ENCODE results near the gene MAGIX.
A peak's percentile ranks its signal among the peaks of the same experiment; 100 is the strongest.
"Not testable (repeated sequence)": the region's sequence is repeated elsewhere in the genome, so short reads cannot be mapped to it uniquely, and the experiment has no call there.

The MAGIX gene

DNA sequence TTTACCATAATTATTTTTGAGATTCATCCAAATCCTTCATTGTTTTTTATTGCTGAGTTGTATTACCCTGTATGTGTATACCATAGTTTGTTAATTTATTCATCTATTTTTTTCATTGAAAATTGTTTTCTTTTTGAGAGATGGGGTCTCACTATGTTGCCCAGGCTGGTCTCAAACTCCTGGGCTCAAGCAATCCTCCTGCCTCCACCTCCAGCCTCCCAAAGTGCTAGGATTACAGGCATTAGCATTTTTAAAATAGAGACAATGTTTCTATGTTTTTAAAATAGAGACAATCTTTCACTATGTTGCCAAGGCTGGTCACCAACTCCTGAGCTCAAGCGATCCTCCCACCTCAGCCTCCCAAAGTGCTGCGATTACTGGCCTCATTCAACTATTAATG is 1.6 kb upstream of the MAGIX start:
- no peak for DNase-seq (ENCODE audit: low read depth in 2 of 2)

DNA sequence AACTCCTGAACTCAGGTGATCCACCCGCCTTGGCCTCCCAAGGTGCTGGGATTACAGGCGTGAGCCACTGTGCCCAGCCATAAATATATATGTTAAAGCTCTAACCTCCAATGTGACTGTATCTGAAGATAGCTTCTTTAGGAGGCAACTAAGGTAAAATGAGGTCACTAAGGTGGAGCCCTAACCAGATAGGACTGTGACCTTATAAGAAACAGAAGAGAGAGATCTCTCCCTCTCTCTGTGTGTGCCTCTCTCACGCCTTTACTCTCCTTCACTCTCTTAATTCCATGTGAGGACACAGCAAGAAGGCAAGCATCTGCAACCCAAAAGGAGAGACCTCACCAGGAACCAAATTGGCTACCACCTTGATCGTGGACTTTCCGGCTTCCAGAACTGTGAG is 926 bp upstream of the MAGIX start:
- no peak for DNase-seq (ENCODE audit: low read depth in 2 of 2)

DNA sequence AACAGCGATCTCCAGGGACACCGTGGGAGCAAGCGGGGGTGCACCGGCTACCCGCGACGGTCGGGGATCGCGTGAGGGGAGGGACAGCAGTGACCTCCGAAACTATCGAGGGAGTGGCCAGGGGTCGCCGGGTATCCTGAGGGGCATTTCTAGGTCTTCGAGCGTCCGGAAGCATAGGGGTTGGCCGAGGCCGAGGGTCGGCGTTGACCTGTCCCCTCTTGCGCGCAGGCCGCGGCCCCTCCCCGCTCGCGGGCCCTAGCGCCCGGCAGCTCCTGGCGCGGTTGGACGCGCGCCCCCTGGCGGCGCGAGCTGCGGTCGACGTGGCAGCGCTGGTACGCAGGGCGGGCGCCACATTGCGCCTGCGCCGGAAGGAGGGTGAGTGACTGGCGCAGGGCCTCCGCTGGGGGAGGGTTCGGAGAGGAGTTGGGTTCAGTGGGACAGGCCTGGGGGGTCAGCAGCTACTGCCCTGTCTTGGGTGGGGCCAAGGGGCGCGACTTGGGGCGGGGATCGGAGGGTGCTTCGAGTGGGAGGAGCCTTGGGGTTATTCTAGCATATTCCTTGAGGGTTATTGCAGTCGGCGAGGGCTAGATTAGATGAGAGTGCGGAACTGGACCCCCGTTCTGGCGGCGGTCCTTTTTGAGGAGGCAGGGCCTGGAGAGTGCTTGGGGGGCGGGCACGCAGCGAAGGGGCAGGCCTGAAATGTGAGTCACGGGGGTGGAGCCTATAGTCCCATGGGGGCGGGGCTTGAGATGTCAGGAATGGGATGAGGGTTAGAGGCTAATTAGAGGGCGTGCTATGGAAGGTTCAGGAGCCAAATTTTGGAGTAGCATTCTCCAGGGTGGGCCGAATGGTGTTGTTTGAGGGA is 1.2 kb downstream of the MAGIX start:
- peak; percentile 67 to 68 for DNase-seq (ENCODE audit: low read depth in 2 of 2)

DNA sequence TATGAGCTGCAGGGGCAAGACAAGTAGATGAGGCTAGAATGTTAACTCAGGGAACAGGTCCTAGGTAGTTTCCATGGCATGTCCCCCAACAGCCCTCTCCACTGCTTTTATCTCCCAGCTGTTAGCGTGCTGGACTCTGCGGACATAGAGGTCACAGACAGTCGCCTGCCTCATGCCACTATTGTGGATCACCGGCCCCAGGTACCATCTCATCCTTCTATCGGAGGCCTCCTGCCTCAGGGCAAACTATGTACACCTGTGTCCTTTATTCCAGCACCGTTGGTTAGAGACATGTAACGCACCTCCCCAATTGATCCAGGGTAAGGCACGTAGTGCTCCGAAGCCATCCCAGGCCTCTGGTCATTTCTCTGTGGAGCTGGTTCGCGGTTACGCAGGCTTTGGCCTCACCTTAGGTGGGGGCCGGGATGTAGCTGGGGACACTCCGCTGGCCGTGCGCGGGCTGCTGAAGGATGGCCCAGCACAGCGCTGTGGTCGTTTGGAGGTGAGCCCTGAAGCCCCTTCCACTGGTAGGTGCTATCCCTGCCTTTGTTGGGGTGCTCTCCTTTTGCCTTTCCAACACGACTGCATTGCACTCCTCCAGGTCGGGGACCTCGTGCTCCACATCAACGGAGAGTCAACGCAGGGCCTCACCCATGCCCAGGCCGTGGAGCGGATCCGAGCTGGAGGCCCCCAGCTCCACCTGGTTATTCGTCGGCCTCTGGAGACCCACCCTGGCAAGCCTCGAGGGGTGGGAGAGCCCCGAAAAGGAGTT is 2.2 kb downstream of the MAGIX start:
- no peak for DNase-seq (ENCODE audit: low read depth in 2 of 2)

DNA sequence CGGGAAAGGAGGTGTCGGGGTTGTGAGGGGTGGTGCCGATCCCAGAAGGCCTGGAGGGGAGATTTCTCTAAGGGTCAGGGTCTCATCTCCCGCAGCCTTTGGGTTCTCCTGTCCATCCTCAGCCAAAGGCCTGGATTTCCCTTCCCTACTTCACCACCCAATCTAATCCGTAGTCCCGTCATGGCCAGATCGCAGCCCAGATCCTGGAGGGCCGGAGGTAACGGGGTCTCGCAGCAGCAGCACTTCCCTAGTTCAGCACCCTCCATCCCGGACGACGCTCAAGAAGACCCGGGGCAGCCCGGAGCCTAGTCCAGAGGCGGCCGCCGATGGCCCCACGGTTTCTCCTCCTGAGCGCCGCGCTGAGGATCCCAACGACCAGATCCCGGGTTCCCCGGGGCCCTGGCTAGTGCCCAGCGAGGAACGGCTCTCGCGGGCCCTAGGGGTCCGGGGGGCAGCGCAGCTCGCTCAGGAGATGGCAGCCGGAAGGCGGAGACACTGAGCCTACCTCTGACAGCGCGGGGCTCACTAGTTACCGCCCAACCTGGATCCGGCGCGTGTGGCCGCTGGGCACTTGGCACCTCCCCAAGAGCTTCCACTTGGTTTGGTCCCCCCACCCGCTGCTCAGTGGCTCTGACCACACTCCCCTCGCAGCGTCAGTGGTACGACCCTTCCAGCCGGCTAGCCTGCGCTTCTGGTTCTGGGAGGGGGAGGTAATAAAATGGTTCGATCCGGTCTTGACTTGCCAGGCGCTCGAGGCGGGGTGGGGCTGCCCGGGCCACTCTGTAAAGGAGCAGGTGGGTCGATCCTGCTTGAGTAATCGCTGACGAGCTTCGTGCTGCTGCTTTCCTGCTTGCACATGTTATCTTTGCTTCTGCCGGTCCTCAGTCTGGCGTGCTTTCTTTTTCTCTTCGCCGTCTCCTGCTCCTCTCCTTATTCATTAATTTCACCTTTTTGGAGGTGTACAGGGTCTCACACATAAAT is 3.6 kb downstream of the MAGIX start:
- peak; percentile 59 to 62 for DNase-seq (ENCODE audit: low read depth in 2 of 2)

DNA sequence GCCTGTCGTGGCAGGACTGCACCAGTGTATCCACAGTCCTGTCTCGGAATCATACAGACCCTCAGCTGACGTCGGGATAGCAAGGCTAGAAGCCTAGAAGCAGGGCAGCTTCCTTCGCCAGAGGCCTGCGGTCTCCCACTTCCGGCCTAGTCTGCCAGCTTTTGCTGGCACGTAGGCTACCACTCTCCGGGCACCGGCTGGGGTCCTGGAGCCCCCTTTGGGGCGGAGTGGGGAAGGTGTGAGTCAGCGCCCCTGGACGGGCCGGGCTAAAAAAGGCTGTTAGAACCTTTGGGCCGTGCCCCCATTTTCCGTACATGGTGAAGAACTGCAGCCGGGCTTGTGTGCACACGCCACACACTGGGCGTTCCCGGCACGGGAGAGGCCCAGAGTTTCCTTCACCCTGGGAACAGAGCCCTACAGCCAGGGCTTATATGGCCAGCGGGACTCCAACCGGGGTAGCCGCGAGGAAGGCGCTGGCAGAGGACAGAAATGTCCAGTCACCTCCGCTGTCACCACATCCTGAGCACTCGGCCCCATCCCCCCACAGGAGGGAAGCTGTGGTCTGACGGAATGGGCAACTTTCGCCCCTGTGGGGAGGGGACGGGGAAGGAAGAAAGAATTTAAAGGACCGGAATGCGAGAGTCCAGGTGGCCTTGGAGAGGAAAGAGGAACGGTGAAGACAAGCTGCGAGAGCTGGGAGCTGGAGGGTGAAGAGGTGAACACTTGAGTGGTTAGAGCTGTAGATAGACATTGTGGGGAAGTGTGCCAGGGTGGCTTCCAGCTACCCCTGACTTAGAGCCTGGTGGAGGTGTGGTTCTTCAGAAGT is 4.6 kb downstream of the MAGIX start:
- peak; percentile 54 to 58 for DNase-seq (ENCODE audit: low read depth in 2 of 2)

DNA sequence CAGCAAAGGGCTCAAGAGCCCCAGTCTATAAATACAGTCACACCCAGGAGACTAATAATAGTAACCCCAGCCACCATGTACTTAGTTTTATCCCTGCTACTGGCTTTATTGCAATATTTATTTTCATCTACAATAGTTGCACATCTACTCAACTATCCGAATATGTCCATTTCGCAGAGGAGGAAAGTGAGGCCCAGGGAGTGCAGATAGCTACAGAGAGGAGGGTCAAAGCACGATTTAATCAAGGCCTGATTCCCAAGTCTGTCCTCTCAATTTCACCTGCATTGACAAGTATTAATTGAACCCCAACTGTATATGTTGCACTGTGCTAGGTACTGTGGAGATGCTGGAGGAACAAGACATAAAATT is 5.2 kb downstream of the MAGIX start:
- no peak for DNase-seq (ENCODE audit: low read depth in 2 of 2)

DNA sequence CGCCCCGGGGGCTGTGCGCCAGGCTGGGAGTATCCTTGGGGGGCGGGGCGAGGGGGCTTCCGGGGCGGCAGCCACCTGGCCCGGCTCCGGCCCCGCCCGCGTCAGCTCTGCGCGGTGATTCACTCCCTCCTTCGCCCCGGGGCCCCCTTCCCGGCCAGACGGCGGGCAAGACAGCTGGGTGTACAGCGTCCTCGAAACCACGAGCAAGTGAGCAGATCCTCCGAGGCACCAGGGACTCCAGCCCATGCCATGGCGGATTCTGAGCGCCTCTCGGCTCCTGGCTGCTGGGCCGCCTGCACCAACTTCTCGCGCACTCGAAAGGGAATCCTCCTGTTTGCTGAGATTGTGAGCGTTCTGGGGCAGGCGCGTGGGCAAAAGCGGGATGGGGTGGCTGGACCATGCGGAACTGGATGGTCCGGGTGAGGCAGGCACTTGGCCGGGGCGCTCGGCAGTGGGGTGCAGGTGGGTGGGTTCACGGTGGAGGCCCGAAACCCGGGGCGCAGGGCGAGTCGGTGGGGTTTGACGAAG is 9.3 kb downstream of the MAGIX start, which contains the start of gene PLP2:
PLP2 (plus strand) TSS at position 147 of the 528 bp plus-strand sequence; CDS start at position 250, 103 bp downstream.
- peak; percentile 68 to 71 for DNase-seq (ENCODE audit: low read depth in 2 of 2)

DNA sequence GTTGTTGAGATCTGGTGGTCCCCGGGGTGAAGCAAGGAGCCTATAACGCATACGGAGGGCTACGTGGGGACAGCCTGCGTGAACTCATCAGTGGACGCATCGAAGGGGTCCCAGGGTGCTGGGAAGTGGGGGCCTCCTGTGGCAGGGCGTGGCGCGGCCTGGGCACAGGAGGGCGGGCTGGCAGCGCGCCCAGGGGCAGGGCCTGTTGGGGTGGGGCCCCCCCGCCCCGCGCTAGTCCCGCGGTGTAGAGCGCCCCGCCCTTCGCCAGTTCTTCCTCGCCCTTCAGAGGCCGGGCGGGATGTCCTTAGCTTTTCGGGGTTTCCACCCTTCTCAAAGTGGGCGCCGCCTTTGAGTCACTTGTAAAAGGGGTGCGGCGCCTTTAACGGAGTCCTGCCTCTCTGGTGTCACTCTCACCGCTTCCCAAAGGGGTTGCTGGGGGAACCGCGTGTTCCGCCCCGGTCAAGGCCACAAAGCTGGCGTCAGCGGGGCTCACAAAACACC is 9.8 kb downstream of the MAGIX start:
- peak; percentile 58 to 62 for DNase-seq (ENCODE audit: low read depth in 2 of 2)

DNA sequence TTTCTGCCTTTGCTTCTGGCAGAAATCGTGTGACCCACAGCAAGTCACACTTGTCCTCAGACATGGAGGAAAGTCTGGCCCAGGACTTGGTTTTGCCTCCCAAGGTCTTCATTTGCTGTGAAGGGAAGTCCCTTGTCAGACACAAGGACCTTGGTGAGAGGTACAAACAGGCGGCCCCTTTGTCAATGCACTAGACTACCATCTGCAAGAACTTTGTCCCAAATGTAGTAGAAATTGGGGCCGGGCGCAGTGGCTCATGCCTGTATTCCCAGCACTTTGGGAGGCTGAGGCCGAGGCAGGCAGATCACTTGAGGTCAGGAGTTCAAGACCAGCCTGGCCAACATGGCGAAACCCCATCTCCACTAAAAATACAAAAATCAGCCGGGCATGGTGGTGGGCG is 11.0 kb downstream of the MAGIX start:
- DNase-seq (ENCODE audit: low read depth in 2 of 2): not testable (repeated sequence)

DNA sequence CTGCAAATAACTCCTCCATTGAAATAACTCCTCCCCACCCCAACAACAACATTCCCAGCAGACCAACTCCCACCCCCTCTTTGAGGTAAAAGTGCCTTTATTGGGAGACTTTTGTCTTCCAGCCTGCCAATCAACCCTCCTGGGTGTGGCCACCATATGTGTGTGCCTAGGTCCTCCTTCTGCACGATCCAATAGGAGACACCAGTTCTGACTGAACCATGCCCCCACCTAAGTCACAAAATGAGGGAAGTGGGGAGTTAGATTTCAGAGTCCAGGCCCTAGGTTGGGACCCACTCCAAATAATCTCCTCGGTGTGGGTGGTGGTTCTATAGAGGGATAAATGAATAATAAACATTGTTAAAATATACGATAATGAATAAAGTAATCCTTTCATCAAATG is 12.2 kb downstream of the MAGIX start:
- DNase-seq (ENCODE audit: low read depth in 2 of 2): no peak

DNA sequence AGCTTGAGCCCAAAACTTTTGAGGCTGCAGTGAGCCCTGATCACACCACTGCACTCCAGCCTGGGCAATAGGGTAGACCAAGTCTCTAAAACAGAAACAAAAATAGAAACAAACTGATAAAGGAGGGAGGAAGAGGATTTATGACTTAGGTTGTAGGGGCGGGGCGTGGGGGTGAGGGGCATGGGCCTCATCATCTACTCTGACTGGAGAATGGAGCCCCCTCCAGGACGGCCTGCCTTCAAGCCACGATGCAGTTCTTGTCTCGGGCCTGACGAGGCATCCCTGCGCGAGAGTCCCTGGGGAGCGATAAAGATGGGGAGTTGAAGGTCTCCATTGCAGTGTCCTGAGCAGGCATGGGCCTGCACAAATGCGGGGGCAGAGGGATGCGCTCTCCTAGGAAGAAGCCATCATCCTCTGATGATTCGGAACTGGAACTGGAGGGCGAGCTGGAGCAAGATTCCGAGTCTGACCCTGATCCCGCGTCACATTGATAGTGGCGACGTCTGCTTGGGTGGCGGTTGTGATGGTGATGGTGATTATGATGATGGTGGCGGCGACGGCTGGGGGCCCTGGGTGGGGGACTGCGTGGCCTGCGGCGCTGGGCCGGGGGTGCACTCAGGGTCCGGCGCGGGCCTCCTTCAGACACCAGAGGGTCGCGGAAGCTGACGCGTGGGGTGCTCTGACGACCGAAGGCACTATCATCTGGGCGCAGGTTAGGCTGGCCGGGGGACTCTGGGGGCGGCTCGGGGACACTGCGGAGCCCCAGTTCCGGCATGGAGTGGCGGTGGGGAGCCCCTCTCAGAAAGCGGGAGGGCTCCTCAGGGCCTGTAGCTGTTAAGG is 13.1 kb downstream of the MAGIX start:
- no peak for DNase-seq (ENCODE audit: low read depth in 2 of 2)

DNA sequence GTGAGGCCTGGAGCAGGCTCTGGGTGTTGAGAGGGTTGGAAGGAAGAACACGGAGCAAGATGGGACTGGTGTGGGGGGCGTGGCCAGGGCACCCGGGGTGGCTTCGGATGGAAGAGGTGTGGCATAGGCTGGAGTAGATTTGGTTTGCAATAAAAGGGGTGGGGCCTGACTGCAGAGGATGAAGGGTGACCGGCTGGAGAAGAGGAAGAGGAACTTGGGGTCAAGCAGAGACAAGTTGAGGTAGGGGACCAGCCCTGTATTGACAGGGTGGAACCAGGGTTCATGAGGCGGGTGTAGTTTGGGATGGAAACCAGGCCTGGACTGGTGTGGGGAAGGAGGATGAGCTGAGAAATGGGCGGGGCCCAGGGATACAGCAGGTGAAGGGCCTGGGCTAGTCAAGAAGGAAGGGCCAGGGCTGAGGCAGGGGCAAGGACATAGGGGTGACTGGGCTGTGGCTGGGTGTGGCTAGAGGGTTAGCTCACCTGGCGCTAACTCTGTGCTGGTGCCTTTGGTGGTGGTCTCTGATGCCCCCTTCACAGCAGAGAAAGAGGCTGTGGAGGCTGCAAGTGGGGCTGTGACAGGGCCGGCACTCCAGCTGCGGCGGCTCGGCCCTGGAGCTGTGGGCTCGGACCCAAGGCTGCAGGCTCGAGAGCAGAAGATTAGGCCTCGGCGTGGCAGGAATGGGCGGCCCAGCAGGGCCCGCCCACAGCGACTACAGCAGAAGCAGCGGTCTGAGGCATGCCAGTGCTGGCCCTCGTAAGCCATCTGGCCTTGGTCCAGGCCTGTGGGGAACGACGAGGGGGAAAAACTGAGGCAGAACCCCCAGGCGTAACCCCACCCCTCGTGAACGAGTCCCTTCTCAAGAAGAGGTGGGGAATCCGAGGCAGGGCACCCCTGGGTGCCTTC is 14.1 kb downstream of the MAGIX start:
- DNase-seq (ENCODE audit: low read depth in 2 of 2): no peak

DNA sequence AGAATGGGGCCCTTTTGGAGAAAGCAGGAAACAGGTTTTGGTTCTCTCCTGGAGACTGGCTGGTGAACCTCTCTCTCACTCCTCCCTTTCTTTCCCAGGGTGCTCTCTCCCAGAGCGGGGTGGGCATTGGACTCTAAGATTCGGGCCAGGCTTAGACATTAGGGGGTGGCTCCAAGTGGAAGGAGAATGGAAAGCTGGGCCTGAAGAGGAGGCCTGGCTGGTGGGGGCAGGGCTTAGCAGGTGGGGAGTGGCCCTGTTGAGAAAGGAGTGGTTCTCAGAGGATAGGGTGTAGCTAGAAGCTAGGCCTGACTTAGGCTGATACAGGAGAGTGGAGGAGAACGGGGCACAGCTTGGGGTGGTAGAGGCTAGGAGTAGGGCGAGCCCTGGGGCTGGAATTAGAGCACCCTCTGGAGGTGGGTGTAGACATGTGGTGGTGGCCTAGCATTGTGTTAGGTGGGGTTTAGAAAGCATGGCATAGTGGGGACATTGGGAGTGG is 14.8 kb downstream of the MAGIX start:
- DNase-seq (ENCODE audit: low read depth in 2 of 2): no peak

DNA sequence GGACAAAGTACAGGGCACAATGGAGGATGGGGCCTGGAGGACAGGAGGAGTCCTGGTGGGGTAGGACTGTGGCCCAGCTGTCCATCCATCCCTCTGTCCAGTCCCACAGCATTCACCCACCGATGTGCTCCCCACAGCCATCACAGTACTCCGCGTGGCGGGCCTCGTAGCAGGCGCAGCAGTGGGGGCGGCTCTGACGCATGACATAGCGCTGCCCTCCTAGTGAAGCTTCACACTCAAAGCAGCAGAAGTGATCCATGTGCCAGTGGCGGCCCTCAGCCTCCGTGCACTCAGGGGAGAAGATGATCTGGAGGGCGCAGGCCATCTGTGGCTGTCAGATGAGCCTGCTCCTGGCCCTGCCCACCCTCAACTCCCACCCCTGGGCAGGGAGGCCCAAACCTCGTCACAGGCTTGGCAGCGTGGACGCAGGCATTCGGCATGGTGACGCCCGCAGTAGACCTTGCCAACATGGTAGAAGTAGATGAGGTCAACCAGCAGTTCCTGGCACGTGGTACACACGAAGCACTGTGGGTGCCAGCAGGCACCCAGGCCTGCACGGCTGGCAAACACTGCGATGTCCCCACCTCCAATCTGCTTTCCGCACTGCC is 15.4 kb downstream of the MAGIX start:
- DNase-seq (ENCODE audit: low read depth in 2 of 2): no peak

DNA sequence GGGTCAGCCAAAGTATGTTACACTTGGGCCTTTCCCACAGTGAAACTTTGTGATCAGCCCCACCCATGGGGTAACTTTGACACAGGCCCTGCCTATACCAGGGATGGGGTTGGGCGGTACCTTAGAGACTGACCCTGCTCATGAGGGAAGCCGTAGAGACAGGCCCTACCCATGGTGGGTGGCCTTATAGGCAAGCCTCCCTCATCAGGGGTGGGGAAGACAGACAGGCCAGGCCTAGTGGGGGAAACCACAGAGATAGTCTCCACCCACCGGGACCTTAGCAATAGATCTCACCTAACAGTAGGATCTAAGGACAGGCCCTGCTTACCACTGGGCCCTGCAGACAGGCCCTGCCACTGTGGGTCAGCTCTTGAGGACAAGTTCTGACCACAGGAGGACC is 16.0 kb downstream of the MAGIX start:
- no peak for DNase-seq (ENCODE audit: low read depth in 2 of 2)

DNA sequence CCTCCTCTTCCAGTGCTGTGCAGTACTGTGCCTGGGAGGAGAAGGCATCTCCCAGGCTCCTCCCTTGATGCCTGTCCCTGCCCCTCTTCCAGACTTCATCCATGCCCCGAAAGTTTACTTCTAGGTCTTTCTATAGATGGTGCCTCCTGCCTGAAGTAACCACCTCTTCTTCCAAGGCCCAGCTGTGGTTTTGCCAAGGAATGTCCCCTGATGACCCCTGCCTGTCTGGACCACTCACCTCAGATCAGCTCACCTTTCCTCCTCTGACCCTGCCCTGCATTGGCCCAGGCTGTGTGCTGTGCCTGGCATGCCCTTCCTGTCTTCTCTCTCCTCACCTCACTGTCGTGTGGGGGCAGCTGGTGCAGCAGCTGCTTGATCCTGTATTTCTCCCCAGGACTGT is 16.8 kb downstream of the MAGIX start:
- no peak for DNase-seq (ENCODE audit: low read depth in 2 of 2)

Measured in stimulated activated CD8-positive, alpha-beta memory T cell treated with anti-CD3 and anti-CD28 coated beads, Interleukin-2, amount 100 ng/mL, for 48 hours (primary cell).